GM18870 (cell line): ENCODE measurements around the gene KMT5B.
"Not testable (repeated sequence)": the region's sequence is repeated elsewhere in the genome, so short reads cannot be mapped to it uniquely, and the experiment has no call there.

ENCODE experiments used
- ATAC-seq: cut with Tn5 transposase; IDR thresholded peaks from one replicate; pipeline ENCODE4 v1.9.1; 2021; ENCODE audit warnings: moderate library complexity; ENCODE audit not compliant: unreplicated experiment

Gene KMT5B

DNA sequence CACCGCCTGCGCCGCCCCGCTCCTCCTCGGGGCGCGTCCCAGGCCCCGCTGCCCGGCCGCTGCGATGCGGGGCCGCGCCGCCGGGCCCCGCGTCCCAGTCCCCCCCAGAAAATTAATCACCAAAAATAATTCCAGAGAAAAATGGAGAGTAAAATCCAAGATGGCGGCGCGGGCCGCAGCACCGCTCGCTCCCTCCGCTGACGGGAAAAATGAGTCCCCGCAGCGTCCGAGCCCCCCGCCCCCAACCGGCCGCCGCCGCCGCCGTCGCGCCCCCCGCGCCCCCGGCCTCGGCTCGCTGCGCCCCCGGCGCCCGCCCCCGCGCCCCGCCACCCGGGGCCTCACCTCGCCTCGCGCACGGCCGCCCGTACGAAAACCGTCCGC lies at the start of gene KMT5B:
Gene KMT5B, minus strand, starts transcription at position 162 of the 381 bp plus-strand sequence. CDS start 23,220 bp downstream, outside the sequence.
- no peak for ATAC-seq

- ATAC-seq = no peak
Observed at GRCh38 chr11:68262544-68262827, 49.4 kb upstream of the KMT5B start.

- no peak for ATAC-seq
Observed at GRCh38 chr11:68261749-68262543, 48.9 kb upstream of the KMT5B start.

DNA sequence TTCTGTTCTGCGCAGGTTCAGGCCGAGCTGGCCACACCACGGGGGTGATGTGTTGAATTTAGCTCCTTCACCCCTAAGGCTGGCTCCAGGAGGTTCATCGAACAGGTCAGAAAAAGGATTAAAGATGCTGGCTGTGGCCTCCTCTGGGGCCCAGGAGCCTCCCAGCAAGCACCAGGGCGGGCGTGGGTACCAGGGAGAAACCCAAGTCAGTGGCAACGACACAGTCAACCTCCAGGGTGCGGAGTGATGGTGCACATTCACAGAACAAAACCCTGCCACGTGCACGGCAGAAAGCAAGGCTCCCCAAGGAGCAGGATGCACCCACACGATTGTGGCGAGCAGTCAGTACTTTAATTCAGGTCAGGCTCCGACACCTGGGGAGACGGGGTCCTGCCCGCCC lies 47.9 kb upstream of the KMT5B start:
- ATAC-seq = no peak

GRCh38 chr11:68260484-68260883 lies 47.4 kb upstream of the KMT5B start:
- no peak for ATAC-seq

DNA sequence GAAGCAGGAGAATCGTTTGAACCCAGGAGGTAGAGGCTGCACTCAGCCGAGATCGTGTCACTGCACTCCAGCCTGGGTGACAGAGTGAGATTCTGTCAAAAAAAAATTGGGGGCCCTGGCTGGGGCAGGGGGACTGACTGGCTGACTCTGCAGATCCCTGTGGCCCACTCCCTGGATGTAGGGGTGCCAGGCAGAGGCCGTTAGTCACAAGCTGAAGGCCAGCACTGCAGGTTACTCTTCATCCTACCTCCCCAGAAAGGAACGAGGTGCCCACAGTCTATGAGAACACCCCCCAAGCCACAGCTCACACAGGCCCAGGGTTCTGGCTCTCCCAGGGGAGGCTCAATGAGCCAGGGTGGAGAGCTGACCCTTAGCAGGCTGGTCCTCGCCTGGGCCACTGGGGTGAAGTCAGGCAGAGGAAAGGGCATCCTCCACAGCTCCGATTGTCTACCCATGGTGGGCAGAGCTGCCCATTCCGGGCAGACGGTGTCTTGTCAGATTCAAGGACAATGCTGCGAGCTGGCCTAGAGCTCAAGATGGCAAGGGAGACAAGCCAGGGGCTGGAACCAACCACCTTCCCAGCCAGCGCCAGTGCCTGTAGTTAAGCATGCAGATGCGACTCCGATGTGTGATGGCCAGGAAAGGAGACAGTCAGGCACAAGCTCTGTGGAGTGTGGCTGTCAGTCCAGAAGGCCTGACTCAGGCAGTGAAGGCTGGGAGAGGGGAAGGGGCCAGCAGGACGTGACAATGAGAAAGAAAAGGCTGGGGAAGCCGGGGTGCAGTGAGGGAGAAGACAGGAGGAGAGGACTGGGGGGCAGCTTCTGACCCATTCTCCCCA lies 46.2 kb upstream of the KMT5B start:
- no peak for ATAC-seq

- no peak for ATAC-seq
Observed at GRCh38 chr11:68258363-68258765, 45.3 kb upstream of the KMT5B start.

- no peak for ATAC-seq
Observed at GRCh38 chr11:68257477-68258362, 44.6 kb upstream of the KMT5B start.

- no peak for ATAC-seq
Observed at GRCh38 chr11:68256331-68256741, 43.2 kb upstream of the KMT5B start.

GRCh38 chr11:68255526-68255925 lies 42.4 kb upstream of the KMT5B start:
- no peak for ATAC-seq

GRCh38 chr11:68254421-68254820 lies 41.3 kb upstream of the KMT5B start:
- no peak for ATAC-seq

- ATAC-seq = no peak
Observed at GRCh38 chr11:68251765-68252164, 38.7 kb upstream of the KMT5B start.

- not testable (repeated sequence) for ATAC-seq
Observed at GRCh38 chr11:68244912-68245311, 31.8 kb upstream of the KMT5B start.

DNA sequence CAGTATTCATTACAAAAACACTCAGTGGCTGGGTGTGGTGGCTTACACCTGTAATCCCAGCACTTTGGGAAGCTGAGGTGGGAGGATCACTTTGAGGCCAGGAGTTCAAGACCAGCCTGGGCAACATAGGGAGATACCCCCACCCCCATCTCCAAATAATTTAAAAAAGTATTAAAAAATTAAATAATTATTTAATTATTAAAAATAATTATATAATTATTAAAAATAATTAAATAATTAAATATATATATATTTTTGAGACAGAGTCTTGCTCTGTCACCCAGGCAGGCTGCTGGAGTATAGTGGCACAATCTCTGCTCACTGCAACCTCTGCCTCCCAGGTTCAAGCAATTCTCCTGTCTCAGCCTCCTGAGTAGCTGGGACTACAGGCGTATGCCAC lies 30.8 kb upstream of the KMT5B start:
- ATAC-seq = not testable (repeated sequence)

DNA sequence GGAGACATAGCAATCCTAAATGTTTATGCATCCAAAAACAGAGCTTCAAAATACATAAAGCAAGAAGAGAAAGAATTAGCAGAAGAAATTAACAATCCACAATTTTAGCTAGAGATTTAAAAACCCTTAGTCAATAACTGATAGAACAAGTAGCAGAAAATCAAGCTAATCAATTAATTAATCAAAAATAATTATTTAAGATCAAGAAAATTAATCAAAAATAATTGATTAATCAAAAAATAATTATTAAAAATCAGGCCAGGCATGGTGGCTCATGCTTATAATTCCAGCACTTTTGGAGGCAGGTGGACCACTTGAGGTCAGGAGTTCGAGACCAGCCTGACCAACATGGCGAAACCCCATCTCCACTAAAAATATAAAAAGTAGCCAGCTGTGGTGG lies 29.5 kb upstream of the KMT5B start:
- no peak for ATAC-seq

- ATAC-seq = no peak
Observed at GRCh38 chr11:68231621-68232020, 18.5 kb upstream of the KMT5B start.

GRCh38 chr11:68229601-68230000 lies 16.5 kb upstream of the KMT5B start:
- ATAC-seq = no peak

GRCh38 chr11:68226421-68226820 lies 13.3 kb upstream of the KMT5B start:
- no peak for ATAC-seq

DNA sequence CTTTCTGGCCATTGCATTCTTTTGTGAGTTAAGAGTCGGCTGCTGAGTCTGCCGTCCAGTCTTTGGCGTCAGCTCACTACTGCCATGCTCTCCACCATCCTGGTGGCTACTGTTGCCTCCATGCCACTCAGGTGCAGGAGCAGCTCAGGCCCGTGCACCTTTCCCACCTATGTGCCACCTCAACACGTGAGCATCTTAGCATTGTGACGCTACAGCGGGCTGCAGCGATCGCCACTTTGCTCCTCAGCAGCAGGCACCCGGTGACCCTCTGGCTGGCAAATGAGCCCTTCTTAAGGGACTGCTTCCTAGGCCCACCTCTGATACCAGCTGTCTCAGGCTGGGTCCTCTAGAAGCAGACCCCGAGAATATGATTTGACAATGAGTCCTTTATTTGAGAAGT lies 11.5 kb upstream of the KMT5B start:
- no peak for ATAC-seq

- ATAC-seq = no peak
Observed at GRCh38 chr11:68223275-68223674, 10.2 kb upstream of the KMT5B start.

DNA sequence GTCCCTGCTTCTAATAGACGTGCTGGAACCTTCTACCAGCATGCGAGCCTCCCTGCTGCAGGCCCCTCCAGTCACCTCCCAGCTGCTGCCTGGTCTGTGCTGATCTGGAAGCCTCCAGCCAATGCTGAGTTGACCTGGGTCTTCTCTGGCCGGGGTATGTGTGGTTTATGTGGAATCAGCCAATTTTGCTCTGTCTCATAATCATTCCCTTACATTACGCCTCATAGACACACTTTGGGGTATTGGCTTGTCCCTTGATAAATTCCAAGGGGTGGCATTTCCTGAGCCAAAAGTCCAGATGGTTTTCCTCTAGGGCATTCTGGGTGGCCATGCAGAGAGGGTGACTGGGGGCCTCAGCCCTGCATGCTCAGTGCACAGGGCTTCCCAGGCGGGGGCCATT lies 8.3 kb upstream of the KMT5B start:
- no peak for ATAC-seq
